ENCODE results near the gene UGT1A5. TPM values are rescaled to one million over a fixed set of nuclear protein-coding genes. Genes with fewer than 3 reads are reported as not detected.

Gene UGT1A5
- polyA plus RNA-seq, 1 donor from 2014 or later = not detected

DNA sequence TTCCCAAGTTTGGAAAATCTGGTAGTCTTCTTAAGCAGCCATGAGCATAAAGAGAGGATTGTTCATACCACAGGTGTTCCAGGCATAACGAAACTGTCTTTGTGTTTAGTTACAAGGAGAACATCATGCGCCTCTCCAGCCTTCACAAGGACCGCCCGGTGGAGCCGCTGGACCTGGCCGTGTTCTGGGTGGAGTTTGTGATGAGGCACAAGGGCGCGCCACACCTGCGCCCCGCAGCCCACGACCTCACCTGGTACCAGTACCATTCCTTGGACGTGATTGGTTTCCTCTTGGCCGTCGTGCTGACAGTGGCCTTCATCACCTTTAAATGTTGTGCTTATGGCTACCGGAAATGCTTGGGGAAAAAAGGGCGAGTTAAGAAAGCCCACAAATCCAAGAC lies 59.4 kb downstream of the UGT1A5 start:
- no peaks in the 10 kb centered on the region for H3K36me3 ChIP-seq (ENCODE audit: insufficient read depth, low read length)
- no peaks in the 10 kb centered on the region for H3K79me2 ChIP-seq (replicated peaks; ENCODE audit: insufficient read depth, low read length)
- H3K27ac ChIP-seq (ENCODE audit: low read length) = no peak overlapping the region
- no peak overlapping the region for H3K4me3 ChIP-seq (ENCODE audit: low read length)
- H3K27me3 ChIP-seq (ENCODE audit: insufficient read depth, low read depth, low read length) = no peaks in the 10 kb centered on the region
- H3K4me2 ChIP-seq (ENCODE audit: low read length) = no peak overlapping the region
- H3K9me2 ChIP-seq (ENCODE audit: insufficient read depth, low read length) = no peaks in the 10 kb centered on the region
- H3F3A ChIP-seq (ENCODE audit: insufficient read depth, low read length, poor library complexity, severe bottlenecking) = no peaks in the 10 kb centered on the region
- no peak overlapping the region for H2AFZ ChIP-seq (ENCODE audit: low read depth, low read length)
- no peaks in the 10 kb centered on the region for H4K20me1 ChIP-seq (ENCODE audit: insufficient read depth)
- H3K9ac ChIP-seq (ENCODE audit: low read length) = no peak overlapping the region
- H3K9me3 ChIP-seq (ENCODE audit: low read length) = peaks cover 3% of the 10 kb centered on the region
- TF ChIP-seq, protein P1, sequence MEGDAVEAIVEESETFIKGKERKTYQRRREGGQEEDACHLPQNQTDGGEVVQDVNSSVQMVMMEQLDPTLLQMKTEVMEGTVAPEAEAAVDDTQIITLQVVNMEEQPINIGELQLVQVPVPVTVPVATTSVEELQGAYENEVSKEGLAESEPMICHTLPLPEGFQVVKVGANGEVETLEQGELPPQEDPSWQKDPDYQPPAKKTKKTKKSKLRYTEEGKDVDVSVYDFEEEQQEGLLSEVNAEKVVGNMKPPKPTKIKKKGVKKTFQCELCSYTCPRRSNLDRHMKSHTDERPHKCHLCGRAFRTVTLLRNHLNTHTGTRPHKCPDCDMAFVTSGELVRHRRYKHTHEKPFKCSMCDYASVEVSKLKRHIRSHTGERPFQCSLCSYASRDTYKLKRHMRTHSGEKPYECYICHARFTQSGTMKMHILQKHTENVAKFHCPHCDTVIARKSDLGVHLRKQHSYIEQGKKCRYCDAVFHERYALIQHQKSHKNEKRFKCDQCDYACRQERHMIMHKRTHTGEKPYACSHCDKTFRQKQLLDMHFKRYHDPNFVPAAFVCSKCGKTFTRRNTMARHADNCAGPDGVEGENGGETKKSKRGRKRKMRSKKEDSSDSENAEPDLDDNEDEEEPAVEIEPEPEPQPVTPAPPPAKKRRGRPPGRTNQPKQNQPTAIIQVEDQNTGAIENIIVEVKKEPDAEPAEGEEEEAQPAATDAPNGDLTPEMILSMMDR (IDR thresholded peaks at IDR 0.05; ENCODE audit: poor library complexity, severe bottlenecking) = no peak
- TF ChIP-seq MXI1 (conservative IDR thresholded peaks at IDR 0.05; ENCODE audit: poor library complexity, severe bottlenecking) (no peak), EZH2 (IDR thresholded peaks at IDR 0.05; ENCODE audit: borderline replicate concordance, insufficient read depth, low read length, poor library complexity, severe bottlenecking) (no peak), TAF1 (IDR thresholded peaks at IDR 0.05; ENCODE audit: low read depth) (no peak), POLR2AphosphoS5 (IDR thresholded peaks at IDR 0.05) (no peak)

DNA sequence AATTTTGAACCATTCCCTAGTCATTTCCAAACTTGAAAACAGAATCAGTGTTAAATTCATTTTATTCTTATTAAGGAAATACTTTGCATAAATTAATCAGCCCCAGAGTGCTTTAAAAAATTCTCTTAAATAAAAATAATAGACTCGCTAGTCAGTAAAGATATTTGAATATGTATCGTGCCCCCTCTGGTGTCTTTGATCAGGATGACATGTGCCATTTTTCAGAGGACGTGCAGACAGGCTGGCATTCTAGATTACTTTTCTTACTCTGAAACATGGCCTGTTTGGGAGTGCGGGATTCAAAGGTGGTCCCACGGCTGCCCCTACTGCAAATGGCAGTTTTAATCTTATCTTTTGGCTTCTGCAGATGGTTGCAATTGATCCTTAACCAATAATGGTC lies 59.9 kb downstream of the UGT1A5 start:
- Histone ChIP-seq H3K4me2 (ENCODE audit: low read length) (no peak overlapping the region), H3K27ac (ENCODE audit: low read length) (no peak overlapping the region), H3K79me2 (replicated peaks; ENCODE audit: insufficient read depth, low read length) (no peaks in the 10 kb centered on the region), H3K4me3 (ENCODE audit: low read length) (no peak overlapping the region), H3F3A (ENCODE audit: insufficient read depth, low read length, poor library complexity, severe bottlenecking) (no peaks in the 10 kb centered on the region), H3K27me3 (ENCODE audit: insufficient read depth, low read depth, low read length) (no peaks in the 10 kb centered on the region), H3K9me2 (ENCODE audit: insufficient read depth, low read length) (no peaks in the 10 kb centered on the region), H2AFZ (ENCODE audit: low read depth, low read length) (no peak overlapping the region), H4K20me1 (ENCODE audit: insufficient read depth) (no peaks in the 10 kb centered on the region), H3K9me3 (ENCODE audit: low read length) (peaks cover 3% of the 10 kb centered on the region), H3K36me3 (ENCODE audit: insufficient read depth, low read length) (no peaks in the 10 kb centered on the region), H3K9ac (ENCODE audit: low read length) (no peak overlapping the region)
- TF ChIP-seq RAD21 (conservative IDR thresholded peaks at IDR 0.05) (no peak), SMC3 (conservative IDR thresholded peaks at IDR 0.05; ENCODE audit: poor library complexity) (no peak), POLR2AphosphoS5 (IDR thresholded peaks at IDR 0.05) (no peak), MXI1 (conservative IDR thresholded peaks at IDR 0.05; ENCODE audit: poor library complexity, severe bottlenecking) (no peak), EP300 (conservative IDR thresholded peaks at IDR 0.05; ENCODE audit: poor library complexity, severe bottlenecking) (no peak), TAF1 (IDR thresholded peaks at IDR 0.05; ENCODE audit: low read depth) (no peak), EZH2 (IDR thresholded peaks at IDR 0.05; ENCODE audit: borderline replicate concordance, insufficient read depth, low read length, poor library complexity, severe bottlenecking) (no peak)
- TF ChIP-seq, protein P2, sequence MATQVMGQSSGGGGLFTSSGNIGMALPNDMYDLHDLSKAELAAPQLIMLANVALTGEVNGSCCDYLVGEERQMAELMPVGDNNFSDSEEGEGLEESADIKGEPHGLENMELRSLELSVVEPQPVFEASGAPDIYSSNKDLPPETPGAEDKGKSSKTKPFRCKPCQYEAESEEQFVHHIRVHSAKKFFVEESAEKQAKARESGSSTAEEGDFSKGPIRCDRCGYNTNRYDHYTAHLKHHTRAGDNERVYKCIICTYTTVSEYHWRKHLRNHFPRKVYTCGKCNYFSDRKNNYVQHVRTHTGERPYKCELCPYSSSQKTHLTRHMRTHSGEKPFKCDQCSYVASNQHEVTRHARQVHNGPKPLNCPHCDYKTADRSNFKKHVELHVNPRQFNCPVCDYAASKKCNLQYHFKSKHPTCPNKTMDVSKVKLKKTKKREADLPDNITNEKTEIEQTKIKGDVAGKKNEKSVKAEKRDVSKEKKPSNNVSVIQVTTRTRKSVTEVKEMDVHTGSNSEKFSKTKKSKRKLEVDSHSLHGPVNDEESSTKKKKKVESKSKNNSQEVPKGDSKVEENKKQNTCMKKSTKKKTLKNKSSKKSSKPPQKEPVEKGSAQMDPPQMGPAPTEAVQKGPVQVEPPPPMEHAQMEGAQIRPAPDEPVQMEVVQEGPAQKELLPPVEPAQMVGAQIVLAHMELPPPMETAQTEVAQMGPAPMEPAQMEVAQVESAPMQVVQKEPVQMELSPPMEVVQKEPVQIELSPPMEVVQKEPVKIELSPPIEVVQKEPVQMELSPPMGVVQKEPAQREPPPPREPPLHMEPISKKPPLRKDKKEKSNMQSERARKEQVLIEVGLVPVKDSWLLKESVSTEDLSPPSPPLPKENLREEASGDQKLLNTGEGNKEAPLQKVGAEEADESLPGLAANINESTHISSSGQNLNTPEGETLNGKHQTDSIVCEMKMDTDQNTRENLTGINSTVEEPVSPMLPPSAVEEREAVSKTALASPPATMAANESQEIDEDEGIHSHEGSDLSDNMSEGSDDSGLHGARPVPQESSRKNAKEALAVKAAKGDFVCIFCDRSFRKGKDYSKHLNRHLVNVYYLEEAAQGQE (IDR thresholded peaks at IDR 0.05; ENCODE audit: borderline replicate concordance) = no peak
- TF ChIP-seq, protein P1 (IDR thresholded peaks at IDR 0.05; ENCODE audit: poor library complexity, severe bottlenecking) = no peak

All from neural cell (in vitro differentiated cells).